GM12878 (cell line): Measurements from ENCODE around the gene KBTBD13. TPM values are rescaled to one million over a fixed set of nuclear protein-coding genes. Genes with fewer than 3 reads are reported as not detected.
A peak's percentile ranks its signal among the peaks of the same experiment; 100 is the strongest.

ENCODE experiments used
- ATAC-seq: fragments of 200-7000 bp; cut with Tn5 transposase; 3 replicates; pipeline ENCODE4 v1.9.1; 2020; ENCODE audit warnings: mild to moderate bottlenecking, moderate library complexity
- BruUV-seq: library from RNA; stranded (reverse); fragments of 400-500 nt; replicated peaks from 2 replicates; lab custom pipeline; 2021; lab: Mats Ljungman, UMichigan
- CTCF ChIA-PET: fragments of 300-600 bp; sonication (Branson Sonifier 250); formaldehyde crosslinking; extraction: SDS; loops from one replicate; lab custom pipeline; 2021; ENCODE audit warnings: inconsistent platforms; lab: Yijun Ruan, JAX
- POLR2A ChIA-PET: fragments of 350-600 bp; formaldehyde crosslinking; extraction: SDS; loops from one replicate; lab custom pipeline; 2021; ENCODE audit warnings: inconsistent platforms; lab: Charles Lee
- RAD21 ChIA-PET: fragments of 300-600 bp; sonication (Branson Sonifier 250); formaldehyde crosslinking; loops from one replicate; lab custom pipeline; 2023; ENCODE audit warnings: antibody characterized with exemption; ENCODE audit not compliant: unreplicated experiment; lab: Charles Lee
- SMC1A ChIA-PET: fragments of 300-600 bp; sonication (Branson Sonifier 250); formaldehyde crosslinking; loops from one replicate; lab custom pipeline; 2023; ENCODE audit not compliant: unreplicated experiment, uncharacterized antibody; lab: Charles Lee
- DNase-seq: peaks from one replicate; pipeline ENCODE4 v3.0.0-alpha.2; 2011; ENCODE audit warnings: low read depth, low spot score
- FAIRE-seq: peaks from 3 replicates; lab custom pipeline; 2011; peaks lifted over from hg19 to GRCh38; lab: Jason Lieb, UNC
- H2AFZ ChIP-seq: 2 replicates; pipeline ENCODE4 v1.6.0; 2011; ENCODE audit warnings: low read depth, low read length, control low read depth; ENCODE audit not compliant: control insufficient read depth
- H3K27ac ChIP-seq: 2 replicates; pipeline ENCODE4 v1.5.1; 2011; ENCODE audit warnings: control low read depth; ENCODE audit not compliant: control insufficient read depth, insufficient read depth
- H3K27me3 ChIP-seq, 2 experiments: replicated peaks in 1 of 2; 2 replicates each; pipeline versions ENCODE4 v1.6.0 to v1.6.1; 2011; ENCODE audit warnings: low read length in 1 of 2; ENCODE audit not compliant: control insufficient read depth in 2 of 2, insufficient read depth in 2 of 2
- H3K36me3 ChIP-seq, 2 experiments: 2 replicates each; pipeline ENCODE4 v1.5.1; 2011; ENCODE audit warnings: low read length in 1 of 2; ENCODE audit not compliant: control insufficient read depth in 2 of 2, insufficient read depth in 2 of 2
- H3K4me1 ChIP-seq: 2 replicates; pipeline ENCODE4 v1.6.1; 2011; ENCODE audit warnings: mild to moderate bottlenecking, low read length, moderate library complexity, mixed read lengths; ENCODE audit not compliant: control insufficient read depth, insufficient read depth
- H3K4me2 ChIP-seq: 2 replicates; pipeline ENCODE4 v1.6.0; 2011; ENCODE audit warnings: control low read depth; ENCODE audit not compliant: control insufficient read depth, insufficient read depth
- H3K4me3 ChIP-seq: fragments of 200-600 bp; sonication (generic); 2 replicates; pipeline ENCODE4 v1.5.1; 2016
- H3K79me2 ChIP-seq: 2 replicates; pipeline ENCODE4 v1.6.0; 2011; ENCODE audit warnings: low read length; ENCODE audit not compliant: control insufficient read depth, insufficient read depth
- H3K9ac ChIP-seq: 2 replicates; pipeline ENCODE4 v1.8.0; 2011; ENCODE audit warnings: low read length, control low read depth, mixed read lengths; ENCODE audit not compliant: control insufficient read depth, insufficient read depth
- H3K9me3 ChIP-seq: replicated peaks from 3 replicates; pipeline ENCODE4 v1.5.1; 2011; ENCODE audit warnings: mild to moderate bottlenecking, low read length; ENCODE audit not compliant: control insufficient read depth, insufficient read depth
- H4K20me1 ChIP-seq: 2 replicates; pipeline ENCODE4 v1.6.0; 2011; ENCODE audit not compliant: control insufficient read depth, insufficient read depth
- CHD4 ChIP-seq: fragments of 200-600 bp; sonication (generic); IDR thresholded peaks from 2 replicates; pipeline ENCODE4 v1.6.1; 2016; ENCODE audit warnings: mild to moderate bottlenecking
- GATAD2B ChIP-seq: fragments of 450-650 bp; conservative IDR thresholded peaks from 2 replicates; pipeline ENCODE4 v1.6.1; 2017; ENCODE audit warnings: low read depth, mild to moderate bottlenecking, moderate library complexity
- LARP7 ChIP-seq: fragments of 450-650 bp; IDR thresholded peaks from 2 replicates; pipeline ENCODE4 v1.6.1; 2017; ENCODE audit warnings: mild to moderate bottlenecking
- MEF2A ChIP-seq: IDR thresholded peaks from 2 replicates; pipeline ENCODE4 v1.6.1; 2011; ENCODE audit warnings: low read depth, mild to moderate bottlenecking, low read length, moderate library complexity; ENCODE audit not compliant: insufficient read depth
- MTA3 ChIP-seq: IDR thresholded peaks from 2 replicates; pipeline ENCODE4 v1.6.1; 2012; ENCODE audit warnings: low read length, inconsistent platforms, borderline replicate concordance
- MYB ChIP-seq: fragments of 150-350 bp; IDR thresholded peaks from 2 replicates; pipeline ENCODE4 v1.6.1; 2014; ENCODE audit warnings: mild to moderate bottlenecking, low read depth, low read length, borderline replicate concordance
- SP1 ChIP-seq: IDR thresholded peaks from one replicate; pipeline ENCODE4 v1.6.1; 2011; ENCODE audit warnings: low read depth, low read length
- SPI1 ChIP-seq: IDR thresholded peaks from 2 replicates; pipeline ENCODE4 v1.6.1; 2011; ENCODE audit warnings: low read depth, mild to moderate bottlenecking, low read length, moderate library complexity, borderline replicate concordance; ENCODE audit not compliant: insufficient read depth
- WGBS: methylation state at CpG from one replicate; pipeline ENCODE4 v1.1.6; 2016; ENCODE audit warnings: low lambda C conversion rate; ENCODE audit not compliant: insufficient replicate concordance, insufficient coverage; ENCODE audit errors: missing lambda C conversion rate; 5-methylcytosine and 5-hydroxymethylcytosine counted together
- in situ Hi-C: fragments of 300-500 bp; cut with MboI; formaldehyde crosslinking; loops from 9 replicates; pipeline ENCODE4 v1.14.3; 2018; ENCODE audit warnings: mixed read lengths
- intact Hi-C: fragments of 100-400 bp; cut with micrococcal nuclease; formaldehyde crosslinking; loops from one replicate; pipeline ENCODE4 v1.14.2; 2022; ENCODE audit not compliant: unreplicated experiment
- polyA plus RNA-seq, 11 experiments: library from polyadenylated mRNA; depleted of rRNA in 4 of 11; unstranded in 6 of 11; stranded (reverse) in 5 of 11; fragments of >200 nt; fragmentation: Nextera tagmentation in 4 of 11; fragmentation: Illumina TruSeq in 1 of 11; extraction: Ambion mirVana in 4 of 11; extraction: Trizol in 1 of 11; gene quantifications; 1 replicate in 1 of 11; 2 replicates in 10 of 11; pipeline versions ENCODE4 v1.2.1 to v1.2.3, GENCODE V29; 2011 to 2016; ENCODE audit warnings: inconsistent platforms in 2 of 11, missing spikeins in 2 of 11, low read depth in 1 of 11
- total RNA-seq, 4 experiments: library from RNA; depleted of rRNA in 3 of 4; stranded (reverse); fragments of >200 nt in 3 of 4; fragmentation: Illumina TruSeq in 1 of 4; extraction: Trizol in 1 of 4; gene quantifications; 2 replicates each; pipeline versions ENCODE4 v1.2.1 to v1.2.3, GENCODE V29; 2013 to 2021

Gene KBTBD13
- total and polyA plus RNA-seq, 10 of the 15 experiments (the other 5 are each of a cell fraction or from before 2014, with no cell fraction given), result 0.06 TPM; not detected in 9

GRCh38 chr15:65082303-65082953, 5.9 kb downstream of the KBTBD13 start:
- no peak for FAIRE-seq
- Histone ChIP-seq H3K4me3 (no peak overlapping the region), H3K9ac (no peak overlapping the region), H2AFZ (no peak overlapping the region), H4K20me1 (peaks cover 3% of the 10 kb centered on the region; the same call in 1 of the 2 replicates), H3K79me2 (no peaks in the 10 kb centered on the region), H3K4me1 (no peaks in the 10 kb centered on the region), H3K27me3 (peaks cover 0 to 6% of the 10 kb centered on the region in 2 experiments; a peak in 1 of 4 replicates), H3K36me3 (no peaks in the 10 kb centered on the region), H3K27ac (no peak overlapping the region), H3K9me3 (no peaks in the 10 kb centered on the region), H3K4me2 (no peak overlapping the region)
- ChIA-PET SMC1A (interaction anchor here (0.6 to 1.4 kb wide), 4 partner anchors 17 to 74 kb away, joined by 3 read pairs; no protein-coding TSS in a partner anchor), POLR2A (interaction anchor here (0.5 kb wide), 1 partner anchor 403 kb away, joined by 7 read pairs; no protein-coding TSS in a partner anchor), CTCF (interaction anchor here (0.9 to 2.7 kb wide), 8 partner anchors 11 to 74 kb away, joined by 3 to 14 read pairs (median 3); no protein-coding TSS in a partner anchor), RAD21 (no interaction called here)
- intact Hi-C loops, result loop anchor here (10.0 kb wide), 1 partner anchor 348 kb away; no protein-coding TSS in a partner anchor
- no peak for DNase-seq
- in situ Hi-C loops, result no loop called here
- BruUV-seq, result no TSS peak
- peak; percentile 11; the same call in 1 of the 3 replicates for ATAC-seq
- 27% methylated on average over 7 of the region's 7 CpGs for WGBS
- TF ChIP-seq MEF2A, result no peak
- TF ChIP-seq MTA3, result no peak
- TF ChIP-seq LARP7, result no peak
- TF ChIP-seq SP1, result no peak
- TF ChIP-seq CHD4, result no peak
- no peak for TF ChIP-seq SPI1
- TF ChIP-seq GATAD2B, result no peak
- no peak for TF ChIP-seq MYB
